ENCODE measurements around the gene CATSPER1. TPM values are rescaled to one million over a fixed set of nuclear protein-coding genes. Genes with fewer than 3 reads are reported as not detected.

CATSPER1 gene
- total RNA-seq, 1 donor from 2014 or later = not detected

- Histone ChIP-seq H3K79me2 (ENCODE audit: low read depth) (peaks cover 23% of the 10 kb centered on the region), H3K4me3 (no peak overlapping the region), H4K20me1 (ENCODE audit: low read depth) (peaks cover 5% of the 10 kb centered on the region), H3K4me2 (peak overlapping the region; percentile 65), H3K27ac (no peak overlapping the region), H3F3A (ENCODE audit: low read depth) (peaks cover 23% of the 10 kb centered on the region), H3K4me1 (peaks cover 15% of the 10 kb centered on the region), H3K9me3 (ENCODE audit: low read depth) (no peaks in the 10 kb centered on the region), H3K9ac (no peak overlapping the region), H3K36me3 (peaks cover 4% of the 10 kb centered on the region), H2AFZ (replicated peaks) (no peak overlapping the region), H3K27me3 (no peaks in the 10 kb centered on the region)
- H3K36me3 Mint-ChIP-seq = no peaks in the 10 kb centered on the region
- H3K9me3 Mint-ChIP-seq = peaks cover 2% of the 10 kb centered on the region
- H3K4me3 Mint-ChIP-seq = peak overlapping the region; percentile 22
- peaks cover 22% of the 10 kb centered on the region for H3K4me1 Mint-ChIP-seq
- no peak for TF ChIP-seq CTCF (IDR thresholded peaks at IDR 0.05)
- TF ChIP-seq EZH2phosphoT487 (IDR thresholded peaks at IDR 0.05) = no peak
- no peak for TF ChIP-seq EZH2 (IDR thresholded peaks at IDR 0.05)
- no peaks in the 10 kb centered on the region for H3K27me3 Mint-ChIP-seq (ENCODE audit: insufficient read depth, low read depth)
- no peak for DNase-seq (ENCODE audit: low spot score)
- H3K27ac Mint-ChIP-seq = peak overlapping the region; percentile 54
Observed at GRCh38 chr11:66044757-66045156, 18.5 kb upstream of the CATSPER1 start.

GRCh38 chr11:66042996-66043906 lies 17.0 kb upstream of the CATSPER1 start:
- Histone ChIP-seq H3K4me2 (no peak overlapping the region), H3K4me1 (peaks cover 14% of the 10 kb centered on the region), H3K27ac (no peak overlapping the region), H3K4me3 (no peak overlapping the region), H3K36me3 (peaks cover 4% of the 10 kb centered on the region), H3K79me2 (ENCODE audit: low read depth) (peaks cover 20% of the 10 kb centered on the region), H2AFZ (replicated peaks) (no peak overlapping the region), H3F3A (ENCODE audit: low read depth) (peaks cover 16% of the 10 kb centered on the region), H3K27me3 (no peaks in the 10 kb centered on the region), H3K9ac (no peak overlapping the region), H4K20me1 (ENCODE audit: low read depth) (peaks cover 5% of the 10 kb centered on the region), H3K9me3 (ENCODE audit: low read depth) (no peaks in the 10 kb centered on the region)
- no peak for DNase-seq (ENCODE audit: low spot score)
- Mint-ChIP-seq H3K36me3 (no peaks in the 10 kb centered on the region), H3K27me3 (ENCODE audit: insufficient read depth, low read depth) (no peaks in the 10 kb centered on the region), H3K9me3 (peaks cover 2% of the 10 kb centered on the region), H3K4me1 (peaks cover 14% of the 10 kb centered on the region), H3K4me3 (no peak overlapping the region), H3K27ac (no peak overlapping the region)
- no peak for TF ChIP-seq EZH2phosphoT487 (IDR thresholded peaks at IDR 0.05)
- no peak for TF ChIP-seq CTCF (IDR thresholded peaks at IDR 0.05)
- TF ChIP-seq EZH2 (IDR thresholded peaks at IDR 0.05) = no peak

- Histone ChIP-seq H3K27ac (no peak overlapping the region), H2AFZ (replicated peaks) (no peak overlapping the region), H3K4me3 (no peak overlapping the region), H4K20me1 (ENCODE audit: low read depth) (peaks cover 5% of the 10 kb centered on the region), H3K4me2 (no peak overlapping the region), H3K27me3 (no peaks in the 10 kb centered on the region), H3K9me3 (ENCODE audit: low read depth) (no peaks in the 10 kb centered on the region), H3K79me2 (ENCODE audit: low read depth) (peaks cover 12% of the 10 kb centered on the region), H3K4me1 (peaks cover 8% of the 10 kb centered on the region), H3K9ac (no peak overlapping the region), H3K36me3 (peaks cover 4% of the 10 kb centered on the region), H3F3A (ENCODE audit: low read depth) (peaks cover 16% of the 10 kb centered on the region)
- Mint-ChIP-seq H3K36me3 (no peaks in the 10 kb centered on the region), H3K9me3 (peaks cover 3% of the 10 kb centered on the region), H3K27ac (no peak overlapping the region), H3K27me3 (ENCODE audit: insufficient read depth, low read depth) (no peaks in the 10 kb centered on the region), H3K4me1 (peaks cover 7% of the 10 kb centered on the region), H3K4me3 (no peak overlapping the region)
- DNase-seq (ENCODE audit: low spot score) = no peak
- TF ChIP-seq EZH2 (IDR thresholded peaks at IDR 0.05) (no peak), EZH2phosphoT487 (IDR thresholded peaks at IDR 0.05) (no peak), CTCF (IDR thresholded peaks at IDR 0.05) (no peak)
Observed at GRCh38 chr11:66042227-66042995, 16.1 kb upstream of the CATSPER1 start.

Data from neural progenitor cell (in vitro differentiated cells).